HEK293 (cell line): Measurements from ENCODE around the gene TRPC4.

ENCODE experiments used
- CTCF ChIA-PET: fragments of 350-600 bp; formaldehyde crosslinking; extraction: SDS; loops from one replicate; lab custom pipeline; 2021; ENCODE audit warnings: antibody characterized with exemption; lab: Yijun Ruan, JAX
- POLR2A ChIA-PET: fragments of 300-600 bp; formaldehyde crosslinking; extraction: SDS; loops from one replicate; lab custom pipeline; 2020; ENCODE audit warnings: antibody characterized with exemption, inconsistent platforms; lab: Yijun Ruan, JAX
- H3K27ac ChIP-seq: fragments of 200-500 bp; sonication (Bioruptor generic); 2 replicates; pipeline ENCODE4 v1.5.1; 2014; ENCODE audit warnings: low read depth, low read length, control low read depth, inconsistent platforms; ENCODE audit errors: extremely low read depth
- H3K36me3 ChIP-seq, 2 experiments: fragments of 200-500 bp in 1 of 2; sonication (Bioruptor generic) in 1 of 2; 1 replicate in 1 of 2; 2 replicates in 1 of 2; pipeline ENCODE4 v1.5.1; 2014 to 2017; ENCODE audit warnings: inconsistent platforms in 2 of 2, low read length in 2 of 2; ENCODE audit not compliant: control insufficient read depth in 2 of 2, insufficient read depth in 1 of 2
- H3K4me1 ChIP-seq: fragments of 200-500 bp; sonication (Bioruptor generic); 2 replicates; pipeline ENCODE4 v1.5.1; 2014; ENCODE audit warnings: mild to moderate bottlenecking, low read length, inconsistent platforms; ENCODE audit not compliant: control insufficient read depth, insufficient read depth
- H3K4me3 ChIP-seq: 2 replicates; pipeline ENCODE4 v1.5.1; 2011; ENCODE audit warnings: low read depth, mild to moderate bottlenecking, control low read depth, low read length, moderate library complexity
- H3K9me3 ChIP-seq: fragments of 200-500 bp; sonication (Bioruptor generic); 2 replicates; pipeline ENCODE4 v1.5.1; 2014; ENCODE audit warnings: low read depth, low read length, inconsistent platforms; ENCODE audit not compliant: control insufficient read depth, insufficient read depth
- GLI2 ChIP-seq: fragments of 450-650 bp; formaldehyde crosslinking; IDR thresholded peaks from 2 replicates; pipeline ENCODE4; 2017; ENCODE audit warnings: missing biosample characterization, missing genetic modification characterization, low read depth, borderline replicate concordance
- GLIS1 ChIP-seq: fragments of 450-650 bp; formaldehyde crosslinking; IDR thresholded peaks from 2 replicates; pipeline ENCODE4 v1.5.1; 2016; ENCODE audit warnings: missing biosample characterization, missing genetic modification characterization
- GLIS2 ChIP-seq: fragments of 450-650 bp; formaldehyde crosslinking; IDR thresholded peaks from 2 replicates; pipeline ENCODE4 v1.5.1; 2016; ENCODE audit warnings: missing biosample characterization, missing genetic modification characterization
- OSR2 ChIP-seq: fragments of 450-650 bp; formaldehyde crosslinking; IDR thresholded peaks from 2 replicates; pipeline ENCODE4 v1.5.1; 2016; ENCODE audit warnings: missing biosample characterization, missing genetic modification characterization
- RBAK ChIP-seq: fragments of 450-650 bp; formaldehyde crosslinking; IDR thresholded peaks from 2 replicates; pipeline ENCODE4 v1.5.1; 2016; ENCODE audit warnings: missing biosample characterization, missing genetic modification characterization
- SALL2 ChIP-seq: fragments of 450-650 bp; formaldehyde crosslinking; IDR thresholded peaks from 2 replicates; pipeline ENCODE4 v1.5.0; 2017; ENCODE audit warnings: missing biosample characterization, mild to moderate bottlenecking, missing genetic modification characterization, borderline replicate concordance
- SETDB1 ChIP-seq: IDR thresholded peaks from one replicate; pipeline ENCODE4 v1.6.1; 2017; ENCODE audit warnings: mild to moderate bottlenecking, low read length, moderate library complexity, mixed read lengths; ENCODE audit not compliant: insufficient read length
- SP2 ChIP-seq: fragments of 450-650 bp; formaldehyde crosslinking; IDR thresholded peaks from 2 replicates; pipeline ENCODE4 v1.5.1; 2016; ENCODE audit warnings: missing biosample characterization, missing genetic modification characterization
- ZNF140 ChIP-seq: fragments of 450-650 bp; formaldehyde crosslinking; IDR thresholded peaks from 2 replicates; pipeline ENCODE4 v1.5.1; 2016; ENCODE audit warnings: missing biosample characterization, missing genetic modification characterization
- ZNF324 ChIP-seq: fragments of 450-650 bp; formaldehyde crosslinking; IDR thresholded peaks from 2 replicates; pipeline ENCODE4 v1.5.1; 2016; ENCODE audit warnings: missing biosample characterization, missing genetic modification characterization
- ZNF391 ChIP-seq: fragments of 450-650 bp; formaldehyde crosslinking; IDR thresholded peaks from 2 replicates; pipeline ENCODE4 v1.5.1; 2016; ENCODE audit warnings: low read depth, missing biosample characterization, missing genetic modification characterization, borderline replicate concordance
- ZNF473 ChIP-seq: fragments of 450-650 bp; formaldehyde crosslinking; IDR thresholded peaks from 2 replicates; pipeline ENCODE4 v1.5.1; 2017; ENCODE audit warnings: missing biosample characterization, missing genetic modification characterization
- ZNF600 ChIP-seq: fragments of 450-650 bp; formaldehyde crosslinking; IDR thresholded peaks from 2 replicates; pipeline ENCODE4 v1.5.1; 2016; ENCODE audit warnings: missing biosample characterization, missing genetic modification characterization
- ZNF707 ChIP-seq: fragments of 450-650 bp; formaldehyde crosslinking; IDR thresholded peaks from 2 replicates; pipeline ENCODE4 v1.5.1; 2016; ENCODE audit warnings: missing biosample characterization, missing genetic modification characterization
- ZNF777 ChIP-seq: fragments of 450-650 bp; formaldehyde crosslinking; IDR thresholded peaks from 2 replicates; pipeline ENCODE4 v1.5.1; 2017; ENCODE audit warnings: missing biosample characterization, missing genetic modification characterization, borderline replicate concordance
- TF ChIP-seq, protein P1 (sequence below): fragments of 450-650 bp; formaldehyde crosslinking; IDR thresholded peaks from 2 replicates; pipeline ENCODE4 v1.5.1; 2016; ENCODE audit warnings: missing biosample characterization, missing genetic modification characterization
- TF ChIP-seq, protein P2 (sequence below): fragments of 450-650 bp; formaldehyde crosslinking; conservative IDR thresholded peaks from 2 replicates; pipeline ENCODE4 v1.5.1; 2016; ENCODE audit warnings: low read depth, missing biosample characterization, missing genetic modification characterization
- TF ChIP-seq, protein P3 (sequence below): fragments of 450-650 bp; formaldehyde crosslinking; IDR thresholded peaks from 2 replicates; pipeline ENCODE4 v1.5.1; 2017; ENCODE audit warnings: missing biosample characterization, missing genetic modification characterization
- TF ChIP-seq, protein P4 (sequence below): sonication (generic); formaldehyde crosslinking; IDR thresholded peaks from 2 replicates; pipeline ENCODE4 v1.8.1; 2022; ENCODE audit warnings: mild to moderate bottlenecking, moderate library complexity, missing genetic modification reagents

The TRPC4 gene

DNA sequence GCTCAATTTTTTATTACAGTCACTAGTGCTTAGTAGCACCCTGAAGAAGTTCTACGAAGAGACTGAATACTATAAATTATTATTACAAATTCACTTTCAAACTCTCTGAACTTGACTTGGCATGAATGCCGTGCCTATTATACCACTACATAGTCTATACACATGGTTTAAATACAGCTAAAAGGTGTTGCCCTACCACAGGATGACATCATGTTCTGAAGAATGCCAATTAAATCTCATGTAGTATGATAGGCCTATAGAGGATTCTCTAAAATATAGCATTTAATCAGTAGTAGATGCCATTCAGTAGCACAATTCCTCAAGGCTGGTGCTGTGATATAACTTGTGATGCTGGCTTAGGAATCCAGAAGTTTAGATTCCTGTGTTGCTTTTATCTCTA, 254.3 kb downstream of the TRPC4 start:
- peaks cover 7% of the 10 kb centered on the region for H3K4me1 ChIP-seq
- ChIA-PET POLR2A (no interaction called here), CTCF (interaction anchor here (0.5 kb wide), 1 partner anchor 807 kb away, joined by 3 read pairs; no protein-coding TSS in a partner anchor)
- no peaks in the 10 kb centered on the region for H3K9me3 ChIP-seq
- H3K27ac ChIP-seq = no peak overlapping the region
- no peaks in the 10 kb centered on the region for H3K36me3 ChIP-seq
- no peak for TF ChIP-seq ZNF707 (tag by site-specific recombination)
- no peak for TF ChIP-seq ZNF600
- 0 out of 2 replicates have a peak, but pooled peaks have one; percentile 11 for TF ChIP-seq OSR2 (tag by site-specific recombination)
- TF ChIP-seq RBAK (tag by site-specific recombination) = no peak
- no peak overlapping the region for H3K4me3 ChIP-seq

DNA sequence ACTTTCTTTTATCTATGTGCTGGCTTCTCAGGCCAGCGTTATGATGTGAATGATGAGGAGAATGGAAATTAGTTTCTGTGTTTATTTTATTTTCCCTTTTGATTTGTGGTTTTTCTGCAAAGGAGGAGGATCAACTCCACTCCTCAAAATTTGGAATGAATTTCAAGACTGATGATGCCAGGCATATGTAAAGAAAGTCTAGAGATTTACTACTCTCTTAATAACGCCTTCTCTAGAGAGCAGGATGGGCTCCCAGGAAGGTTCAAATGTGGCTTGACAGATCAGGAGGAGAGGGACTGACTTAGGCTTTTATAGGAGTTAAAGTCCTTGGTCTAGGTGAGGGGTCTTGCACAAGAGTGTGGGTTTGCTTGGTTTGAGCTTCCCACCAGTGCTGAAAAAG, 255.9 kb downstream of the TRPC4 start:
- ChIA-PET POLR2A (no interaction called here), CTCF (interaction anchor here (0.7 kb wide), 1 partner anchor 18 kb away, joined by 3 read pairs; no protein-coding TSS in a partner anchor)
- Histone ChIP-seq H3K4me1 (peaks cover 7% of the 10 kb centered on the region), H3K36me3 (no peaks in the 10 kb centered on the region), H3K9me3 (no peaks in the 10 kb centered on the region), H3K27ac (no peak overlapping the region), H3K4me3 (no peak overlapping the region)
- TF ChIP-seq, protein P1, sequence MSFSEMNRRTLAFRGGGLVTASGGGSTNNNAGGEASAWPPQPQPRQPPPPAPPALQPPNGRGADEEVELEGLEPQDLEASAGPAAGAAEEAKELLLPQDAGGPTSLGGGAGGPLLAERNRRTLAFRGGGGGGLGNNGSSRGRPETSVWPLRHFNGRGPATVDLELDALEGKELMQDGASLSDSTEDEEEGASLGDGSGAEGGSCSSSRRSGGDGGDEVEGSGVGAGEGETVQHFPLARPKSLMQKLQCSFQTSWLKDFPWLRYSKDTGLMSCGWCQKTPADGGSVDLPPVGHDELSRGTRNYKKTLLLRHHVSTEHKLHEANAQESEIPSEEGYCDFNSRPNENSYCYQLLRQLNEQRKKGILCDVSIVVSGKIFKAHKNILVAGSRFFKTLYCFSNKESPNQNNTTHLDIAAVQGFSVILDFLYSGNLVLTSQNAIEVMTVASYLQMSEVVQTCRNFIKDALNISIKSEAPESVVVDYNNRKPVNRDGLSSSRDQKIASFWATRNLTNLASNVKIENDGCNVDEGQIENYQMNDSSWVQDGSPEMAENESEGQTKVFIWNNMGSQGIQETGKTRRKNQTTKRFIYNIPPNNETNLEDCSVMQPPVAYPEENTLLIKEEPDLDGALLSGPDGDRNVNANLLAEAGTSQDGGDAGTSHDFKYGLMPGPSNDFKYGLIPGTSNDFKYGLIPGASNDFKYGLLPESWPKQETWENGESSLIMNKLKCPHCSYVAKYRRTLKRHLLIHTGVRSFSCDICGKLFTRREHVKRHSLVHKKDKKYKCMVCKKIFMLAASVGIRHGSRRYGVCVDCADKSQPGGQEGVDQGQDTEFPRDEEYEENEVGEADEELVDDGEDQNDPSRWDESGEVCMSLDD (tag by site-specific recombination) = no peak
- TF ChIP-seq SALL2 (tag by site-specific recombination) = no peak
- TF ChIP-seq, protein P2, sequence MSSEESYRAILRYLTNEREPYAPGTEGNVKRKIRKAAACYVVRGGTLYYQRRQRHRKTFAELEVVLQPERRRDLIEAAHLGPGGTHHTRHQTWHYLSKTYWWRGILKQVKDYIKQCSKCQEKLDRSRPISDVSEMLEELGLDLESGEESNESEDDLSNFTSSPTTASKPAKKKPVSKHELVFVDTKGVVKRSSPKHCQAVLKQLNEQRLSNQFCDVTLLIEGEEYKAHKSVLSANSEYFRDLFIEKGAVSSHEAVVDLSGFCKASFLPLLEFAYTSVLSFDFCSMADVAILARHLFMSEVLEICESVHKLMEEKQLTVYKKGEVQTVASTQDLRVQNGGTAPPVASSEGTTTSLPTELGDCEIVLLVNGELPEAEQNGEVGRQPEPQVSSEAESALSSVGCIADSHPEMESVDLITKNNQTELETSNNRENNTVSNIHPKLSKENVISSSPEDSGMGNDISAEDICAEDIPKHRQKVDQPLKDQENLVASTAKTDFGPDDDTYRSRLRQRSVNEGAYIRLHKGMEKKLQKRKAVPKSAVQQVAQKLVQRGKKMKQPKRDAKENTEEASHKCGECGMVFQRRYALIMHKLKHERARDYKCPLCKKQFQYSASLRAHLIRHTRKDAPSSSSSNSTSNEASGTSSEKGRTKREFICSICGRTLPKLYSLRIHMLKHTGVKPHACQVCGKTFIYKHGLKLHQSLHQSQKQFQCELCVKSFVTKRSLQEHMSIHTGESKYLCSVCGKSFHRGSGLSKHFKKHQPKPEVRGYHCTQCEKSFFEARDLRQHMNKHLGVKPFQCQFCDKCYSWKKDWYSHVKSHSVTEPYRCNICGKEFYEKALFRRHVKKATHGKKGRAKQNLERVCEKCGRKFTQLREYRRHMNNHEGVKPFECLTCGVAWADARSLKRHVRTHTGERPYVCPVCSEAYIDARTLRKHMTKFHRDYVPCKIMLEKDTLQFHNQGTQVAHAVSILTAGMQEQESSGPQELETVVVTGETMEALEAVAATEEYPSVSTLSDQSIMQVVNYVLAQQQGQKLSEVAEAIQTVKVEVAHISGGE (tag by site-specific recombination) = no peak
- TF ChIP-seq, protein P3, sequence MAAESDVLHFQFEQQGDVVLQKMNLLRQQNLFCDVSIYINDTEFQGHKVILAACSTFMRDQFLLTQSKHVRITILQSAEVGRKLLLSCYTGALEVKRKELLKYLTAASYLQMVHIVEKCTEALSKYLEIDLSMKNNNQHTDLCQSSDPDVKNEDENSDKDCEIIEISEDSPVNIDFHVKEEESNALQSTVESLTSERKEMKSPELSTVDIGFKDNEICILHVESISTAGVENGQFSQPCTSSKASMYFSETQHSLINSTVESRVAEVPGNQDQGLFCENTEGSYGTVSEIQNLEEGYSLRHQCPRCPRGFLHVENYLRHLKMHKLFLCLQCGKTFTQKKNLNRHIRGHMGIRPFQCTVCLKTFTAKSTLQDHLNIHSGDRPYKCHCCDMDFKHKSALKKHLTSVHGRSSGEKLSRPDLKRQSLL = no peak
- TF ChIP-seq ZNF324 = no peak
- no peak for TF ChIP-seq SETDB1

DNA sequence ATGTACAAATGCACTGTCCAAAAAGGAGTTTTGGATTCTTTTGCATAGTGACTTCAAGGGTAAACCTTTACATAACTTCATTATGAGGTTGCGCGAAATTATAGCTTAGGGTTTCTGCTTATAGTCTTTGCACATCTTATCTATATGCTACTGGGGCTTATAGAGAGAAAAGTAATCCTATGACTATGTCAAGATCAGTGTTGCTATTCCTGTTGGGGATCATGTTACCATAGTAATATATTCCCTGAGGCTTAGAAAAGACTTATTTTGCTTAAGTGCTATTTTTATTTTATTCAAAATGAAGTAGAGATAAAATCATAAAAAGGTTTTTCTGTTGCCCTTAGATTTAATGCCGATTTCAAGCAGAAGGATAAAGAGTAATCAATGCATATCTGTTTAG, 256.3 kb downstream of the TRPC4 start:
- ChIA-PET POLR2A (no interaction called here), CTCF (no interaction called here)
- H3K4me1 ChIP-seq = peaks cover 6% of the 10 kb centered on the region
- no peak for TF ChIP-seq GLIS2
- no peak for TF ChIP-seq ZNF391 (tag by site-specific recombination)
- no peak for TF ChIP-seq OSR2 (tag by site-specific recombination)
- TF ChIP-seq SP2 (tag by site-specific recombination) = no peak
- no peak for TF ChIP-seq ZNF140 (tag by site-specific recombination)
- TF ChIP-seq GLI2 (tag by site-specific recombination) = no peak
- TF ChIP-seq, protein P4, sequence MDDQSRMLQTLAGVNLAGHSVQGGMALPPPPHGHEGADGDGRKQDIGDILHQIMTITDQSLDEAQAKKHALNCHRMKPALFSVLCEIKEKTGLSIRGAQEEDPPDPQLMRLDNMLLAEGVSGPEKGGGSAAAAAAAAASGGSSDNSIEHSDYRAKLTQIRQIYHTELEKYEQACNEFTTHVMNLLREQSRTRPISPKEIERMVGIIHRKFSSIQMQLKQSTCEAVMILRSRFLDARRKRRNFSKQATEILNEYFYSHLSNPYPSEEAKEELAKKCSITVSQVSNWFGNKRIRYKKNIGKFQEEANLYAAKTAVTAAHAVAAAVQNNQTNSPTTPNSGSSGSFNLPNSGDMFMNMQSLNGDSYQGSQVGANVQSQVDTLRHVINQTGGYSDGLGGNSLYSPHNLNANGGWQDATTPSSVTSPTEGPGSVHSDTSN (CRISPR knock-in tag) = no peak
- TF ChIP-seq ZNF777 (tag by site-specific recombination) = no peak
- no peak for TF ChIP-seq ZNF473 (tag by site-specific recombination)
- no peak for TF ChIP-seq GLIS1 (tag by site-specific recombination)
- no peaks in the 10 kb centered on the region for H3K9me3 ChIP-seq
- no peak overlapping the region for H3K4me3 ChIP-seq
- no peak overlapping the region for H3K27ac ChIP-seq
- H3K36me3 ChIP-seq = no peaks in the 10 kb centered on the region
